ENCODE data around the gene PLK2. TPM values are rescaled to one million over a fixed set of nuclear protein-coding genes. Genes with fewer than 3 reads are reported as not detected.

Gene PLK2
- total and polyA plus RNA-seq, 10 donors: 23.2 to 519 (median 296) TPM

DNA sequence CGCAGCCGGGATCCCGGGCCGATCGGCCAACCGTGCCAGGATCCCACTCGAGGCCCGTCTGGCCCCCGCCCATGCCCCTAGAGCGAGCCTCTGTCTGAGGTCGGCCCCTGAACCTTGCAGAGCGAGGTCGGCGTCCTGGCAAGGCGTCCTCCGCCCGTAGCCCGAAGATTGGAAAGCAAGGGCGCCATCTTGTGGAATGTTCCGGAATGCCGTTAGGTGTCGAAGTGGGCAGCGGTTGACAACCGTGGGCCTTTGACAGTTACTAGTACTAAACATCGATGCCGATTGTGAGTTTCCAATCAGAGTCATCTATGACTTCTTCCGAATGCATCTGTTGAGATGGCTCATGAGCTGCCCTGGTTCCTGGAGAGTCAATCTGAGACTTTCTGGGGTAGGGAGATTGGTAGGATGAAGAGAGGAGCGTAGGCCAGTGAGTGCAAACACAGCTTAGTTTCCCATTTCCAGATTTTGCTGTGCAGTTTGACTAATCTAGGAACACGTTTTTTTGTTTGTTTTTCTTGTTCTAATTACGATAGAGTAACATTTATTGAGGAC lies 923 bp upstream of the PLK2 start:
- Histone ChIP-seq H3K36me3 (peaks cover 0 to 22% (median 6%) of the 10 kb centered on the region in 6 donors), H3K4me3 (peak overlapping the region; percentile 43 to 78 (median 69)), H3K4me1 (peaks cover 0 to 37% (median 15%) of the 10 kb centered on the region in 6 donors), H3K9me3 (no peaks in the 10 kb centered on the region), H3K27ac (peak overlapping the region; percentile 91 to 99 (median 97)), H3K27me3 (replicated peaks in 1 of 7) (peaks cover 0 to 20% (median 0%) of the 10 kb centered on the region in 7 donors)
- TF ChIP-seq, protein P1, sequence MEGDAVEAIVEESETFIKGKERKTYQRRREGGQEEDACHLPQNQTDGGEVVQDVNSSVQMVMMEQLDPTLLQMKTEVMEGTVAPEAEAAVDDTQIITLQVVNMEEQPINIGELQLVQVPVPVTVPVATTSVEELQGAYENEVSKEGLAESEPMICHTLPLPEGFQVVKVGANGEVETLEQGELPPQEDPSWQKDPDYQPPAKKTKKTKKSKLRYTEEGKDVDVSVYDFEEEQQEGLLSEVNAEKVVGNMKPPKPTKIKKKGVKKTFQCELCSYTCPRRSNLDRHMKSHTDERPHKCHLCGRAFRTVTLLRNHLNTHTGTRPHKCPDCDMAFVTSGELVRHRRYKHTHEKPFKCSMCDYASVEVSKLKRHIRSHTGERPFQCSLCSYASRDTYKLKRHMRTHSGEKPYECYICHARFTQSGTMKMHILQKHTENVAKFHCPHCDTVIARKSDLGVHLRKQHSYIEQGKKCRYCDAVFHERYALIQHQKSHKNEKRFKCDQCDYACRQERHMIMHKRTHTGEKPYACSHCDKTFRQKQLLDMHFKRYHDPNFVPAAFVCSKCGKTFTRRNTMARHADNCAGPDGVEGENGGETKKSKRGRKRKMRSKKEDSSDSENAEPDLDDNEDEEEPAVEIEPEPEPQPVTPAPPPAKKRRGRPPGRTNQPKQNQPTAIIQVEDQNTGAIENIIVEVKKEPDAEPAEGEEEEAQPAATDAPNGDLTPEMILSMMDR (IDR thresholded peaks at IDR 0.05 in 8 of 11, conservative IDR thresholded peaks at IDR 0.05 in 3 of 11): peak; percentile 60 to 86 (median 75)
- peak in 2 of 3 donors; percentile 39 to 75 for TF ChIP-seq POLR2AphosphoS5 (IDR thresholded peaks at IDR 0.05)
- TF ChIP-seq POLR2A (IDR thresholded peaks at IDR 0.05): no peak
- WGBS, 5 donors: 6 to 11% (median 8%) methylated on average over 12 to 30 of the region's 30 CpGs
- intact Hi-C loops (cut with DNase I; ENCODE audit: low total_unique reads): loop anchor here (5.0 to 10.0 kb wide), 4 partner anchors 684 to 1164 kb away; no protein-coding TSS in a partner anchor
- DNase-seq: no peak

DNA sequence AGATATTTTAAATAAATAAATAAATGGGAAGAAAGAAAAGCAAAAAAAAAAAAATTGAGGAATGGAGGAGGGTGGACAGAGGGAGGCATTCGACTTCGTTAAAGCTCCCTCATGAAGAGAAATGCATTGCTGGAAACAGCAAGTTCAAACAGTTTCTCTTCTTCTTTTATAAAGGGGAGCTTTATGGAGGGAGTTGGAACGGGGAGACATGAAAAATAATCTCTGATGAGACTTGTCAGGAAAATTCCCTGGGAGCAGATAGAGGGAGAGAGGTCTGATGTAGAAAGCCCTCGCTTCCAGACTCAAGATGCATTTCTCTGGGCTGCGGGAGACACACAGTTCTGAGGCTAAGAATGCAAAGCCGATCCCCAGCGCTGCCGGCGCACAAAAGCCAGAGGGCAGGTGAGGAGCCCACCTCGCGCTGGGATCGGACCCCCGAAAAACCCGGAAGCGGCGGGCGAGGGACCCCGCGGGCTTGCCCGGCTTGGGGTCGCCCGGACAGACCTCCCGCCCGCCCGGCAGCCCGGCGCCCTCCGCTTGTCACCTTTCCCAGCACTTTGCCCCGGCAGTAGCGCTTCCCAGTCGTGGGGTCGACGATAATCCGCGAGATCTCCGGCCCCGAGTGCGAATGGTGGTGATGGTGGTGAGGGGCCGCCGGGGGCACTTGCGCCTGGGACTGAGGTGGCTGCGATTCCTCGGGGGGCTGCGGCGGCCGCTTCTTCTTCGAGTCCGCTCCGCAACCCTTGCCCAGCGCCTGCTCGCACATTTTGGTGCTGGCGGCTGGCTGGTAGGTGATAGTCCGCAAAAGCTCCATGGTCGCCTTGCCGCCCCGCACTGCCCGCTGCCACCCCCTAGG lies 512 bp downstream of the PLK2 start:
- H3K4me3 ChIP-seq: peak overlapping the region; percentile 43 to 78 (median 69)
- H3K36me3 ChIP-seq: peaks cover 0 to 36% (median 13%) of the 10 kb centered on the region in 6 donors
- no peaks in the 10 kb centered on the region for H3K9me3 ChIP-seq
- DNase-seq: no peak
- peak overlapping the region; percentile 91 to 99 (median 97) for H3K27ac ChIP-seq
- 0 to 1% (median 1%) methylated on average over 21 to 57 of the region's 57 CpGs for WGBS, 5 donors
- peaks cover 0 to 37% (median 15%) of the 10 kb centered on the region in 6 donors for H3K4me1 ChIP-seq
- intact Hi-C loops (cut with DNase I; ENCODE audit: low total_unique reads): loop anchor here (5.0 to 10.0 kb wide), 5 partner anchors 572 to 1162 kb away; no protein-coding TSS in a partner anchor
- H3K27me3 ChIP-seq (replicated peaks in 1 of 7): peaks cover 0 to 20% (median 0%) of the 10 kb centered on the region in 7 donors
- TF ChIP-seq POLR2AphosphoS5 (IDR thresholded peaks at IDR 0.05) (no peak), POLR2A (IDR thresholded peaks at IDR 0.05) (no peak)
- TF ChIP-seq, protein P1 (IDR thresholded peaks at IDR 0.05 in 8 of 11, conservative IDR thresholded peaks at IDR 0.05 in 3 of 11): no peak

DNA sequence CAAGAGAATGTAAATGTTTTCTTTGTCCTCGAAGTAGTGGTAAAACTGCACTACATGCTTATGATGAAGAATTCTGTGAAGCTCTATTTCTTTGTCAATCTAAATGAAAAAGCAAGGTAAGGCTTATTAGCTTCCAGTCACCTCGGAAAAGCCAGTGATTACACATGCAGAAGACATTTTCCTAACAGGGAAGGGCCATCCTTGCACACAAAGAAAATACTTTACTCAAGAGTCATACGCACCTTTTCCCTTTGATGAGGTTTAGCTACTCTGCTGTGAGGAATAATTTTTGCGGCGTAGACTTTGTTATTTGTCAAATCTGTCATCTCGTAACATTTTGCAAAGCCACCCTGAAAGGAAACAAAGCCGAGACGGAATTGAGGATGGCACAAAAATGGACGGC lies 1.1 kb downstream of the PLK2 start:
- Histone ChIP-seq H3K27me3 (replicated peaks in 1 of 7) (peaks cover 0 to 20% (median 0%) of the 10 kb centered on the region in 7 donors), H3K27ac (peak overlapping the region in 7 of 8 donors; percentile 93 to 99 (median 97)), H3K4me3 (peak overlapping the region; percentile 43 to 78 (median 69)), H3K36me3 (peaks cover 0 to 42% (median 15%) of the 10 kb centered on the region in 6 donors), H3K4me1 (peaks cover 0 to 37% (median 15%) of the 10 kb centered on the region in 6 donors), H3K9me3 (no peaks in the 10 kb centered on the region)
- TF ChIP-seq POLR2A (IDR thresholded peaks at IDR 0.05) (no peak), POLR2AphosphoS5 (IDR thresholded peaks at IDR 0.05) (no peak)
- TF ChIP-seq, protein P1 (IDR thresholded peaks at IDR 0.05 in 8 of 11, conservative IDR thresholded peaks at IDR 0.05 in 3 of 11): no peak
- whole genome bisulfite sequencing, 5 donors: 13 to 24% (median 14%) methylated on average over 9 of the region's 9 CpGs
- intact Hi-C loops (cut with DNase I; ENCODE audit: low total_unique reads): loop anchor here (5.0 kb wide), 1 partner anchor 571 kb away; no protein-coding TSS in a partner anchor
- DNase-seq: no peak

Measured in spleen (tissue), 11 donors.